Loucy (cell line): ENCODE data around the gene YES1.

Source experiments
- EZH2phosphoT487 ChIP-seq: fragments of 200-600 bp; IDR thresholded peaks from 2 replicates; pipeline ENCODE4 v1.6.1; 2018; ENCODE audit warnings: antibody characterized with exemption, mild to moderate bottlenecking, moderate library complexity, borderline replicate concordance
- TF ChIP-seq, protein P1 (sequence below): fragments of 200-600 bp; sonication (generic); conservative IDR thresholded peaks from 2 replicates; pipeline ENCODE4 v1.5.1; 2014; ENCODE audit warnings: mild to moderate bottlenecking, antibody characterized with exemption, low read length

DNA sequence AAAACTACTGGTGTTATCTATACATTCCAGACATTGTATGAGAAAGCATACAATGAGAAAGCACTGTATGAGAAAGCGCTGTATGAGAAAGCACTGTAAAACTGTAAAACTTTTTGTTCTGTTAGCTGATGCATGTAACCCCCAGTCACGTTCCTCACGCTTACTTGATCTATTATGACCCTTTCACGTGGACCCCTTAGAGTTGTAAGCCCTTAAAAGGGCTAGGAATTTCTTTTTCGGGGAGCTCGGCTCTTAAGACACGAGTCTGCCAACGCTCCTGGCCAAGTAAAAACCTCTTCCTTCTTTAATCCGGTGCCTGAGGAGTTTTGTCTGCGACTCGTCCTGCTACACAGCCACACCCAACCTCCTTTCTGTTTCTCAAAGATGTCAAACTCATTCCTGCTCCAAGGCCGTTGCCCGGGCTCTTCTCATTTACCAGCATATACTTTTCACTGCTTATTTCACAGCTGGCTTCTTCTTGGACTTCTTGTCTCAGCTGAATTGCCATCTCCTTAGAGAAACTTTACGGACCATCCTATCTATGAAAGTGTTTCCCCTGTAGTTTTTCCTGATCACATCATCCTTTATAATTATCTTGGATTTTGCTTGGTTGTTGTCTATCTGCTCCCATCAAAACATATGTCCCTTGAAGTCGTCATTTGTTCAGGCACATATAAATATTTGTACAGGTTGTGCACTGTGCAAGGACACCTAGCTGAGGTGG lies 29.8 kb upstream of the YES1 start:
- TF ChIP-seq, protein P1, sequence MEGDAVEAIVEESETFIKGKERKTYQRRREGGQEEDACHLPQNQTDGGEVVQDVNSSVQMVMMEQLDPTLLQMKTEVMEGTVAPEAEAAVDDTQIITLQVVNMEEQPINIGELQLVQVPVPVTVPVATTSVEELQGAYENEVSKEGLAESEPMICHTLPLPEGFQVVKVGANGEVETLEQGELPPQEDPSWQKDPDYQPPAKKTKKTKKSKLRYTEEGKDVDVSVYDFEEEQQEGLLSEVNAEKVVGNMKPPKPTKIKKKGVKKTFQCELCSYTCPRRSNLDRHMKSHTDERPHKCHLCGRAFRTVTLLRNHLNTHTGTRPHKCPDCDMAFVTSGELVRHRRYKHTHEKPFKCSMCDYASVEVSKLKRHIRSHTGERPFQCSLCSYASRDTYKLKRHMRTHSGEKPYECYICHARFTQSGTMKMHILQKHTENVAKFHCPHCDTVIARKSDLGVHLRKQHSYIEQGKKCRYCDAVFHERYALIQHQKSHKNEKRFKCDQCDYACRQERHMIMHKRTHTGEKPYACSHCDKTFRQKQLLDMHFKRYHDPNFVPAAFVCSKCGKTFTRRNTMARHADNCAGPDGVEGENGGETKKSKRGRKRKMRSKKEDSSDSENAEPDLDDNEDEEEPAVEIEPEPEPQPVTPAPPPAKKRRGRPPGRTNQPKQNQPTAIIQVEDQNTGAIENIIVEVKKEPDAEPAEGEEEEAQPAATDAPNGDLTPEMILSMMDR = no peak
- no peak for TF ChIP-seq EZH2phosphoT487
